GM23248 (cell line): ENCODE data around the gene AGMO.

ENCODE experiments used
- EZH2 ChIP-seq: fragments of 200-600 bp; sonication (generic); IDR thresholded peaks from 2 replicates; pipeline ENCODE4 v1.6.1; 2018; ENCODE audit warnings: antibody characterized with exemption, mild to moderate bottlenecking; ENCODE audit not compliant: insufficient read depth, poor library complexity, severe bottlenecking
- EZH2phosphoT487 ChIP-seq: fragments of 200-600 bp; sonication (generic); IDR thresholded peaks from 2 replicates; pipeline ENCODE4 v1.6.1; 2018; ENCODE audit warnings: antibody characterized with exemption, moderate library complexity, mild to moderate bottlenecking, low read depth; ENCODE audit not compliant: insufficient read depth

DNA sequence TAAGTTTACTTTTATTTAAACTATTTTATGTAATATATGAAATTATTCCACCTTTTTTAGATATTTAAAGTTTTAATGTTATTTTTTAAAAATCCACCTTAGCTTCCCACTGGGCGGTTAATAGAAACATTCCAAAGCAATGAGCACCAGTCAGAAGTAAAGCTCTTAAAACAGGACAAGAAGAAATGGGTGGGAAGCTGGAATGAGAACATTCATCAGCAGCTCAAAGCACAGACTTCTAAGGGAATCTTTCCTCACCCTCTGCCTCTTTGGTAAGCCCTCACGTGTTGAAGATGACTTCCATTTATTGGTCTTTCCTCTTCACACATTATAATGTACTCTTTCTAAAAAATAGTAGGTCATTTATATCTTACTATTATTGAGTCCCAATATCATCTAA, 3.1 kb downstream of the AGMO start:
- TF ChIP-seq EZH2 (no peak), EZH2phosphoT487 (no peak)
